Chondrocyte (in vitro differentiated cells): ENCODE results near the gene PTPRG. TPM values are rescaled to one million over a fixed set of nuclear protein-coding genes. Genes with fewer than 3 reads are reported as not detected.

ENCODE experiments used
- DNase-seq: peaks from one replicate; pipeline ENCODE4 v3.0.0; 2021; ENCODE audit warnings: mixed read lengths, low spot score
- H3K27ac Mint-ChIP-seq: one replicate; pipeline ENCODE4 v1.8.0; 2021; ENCODE audit warnings: mild to moderate bottlenecking, moderate library complexity, mixed read lengths; ENCODE audit not compliant: unreplicated experiment
- H3K27me3 Mint-ChIP-seq: 2 replicates; pipeline ENCODE4 v1.8.0; 2021; ENCODE audit warnings: low read depth, mixed read lengths
- H3K36me3 Mint-ChIP-seq: 2 replicates; pipeline ENCODE4 v1.8.0; 2021; ENCODE audit warnings: low read depth, mixed read lengths
- H3K4me1 Mint-ChIP-seq: 2 replicates; pipeline ENCODE4 v1.8.0; 2021; ENCODE audit warnings: low read depth, mild to moderate bottlenecking, mixed read lengths
- H3K4me3 Mint-ChIP-seq: one replicate; pipeline ENCODE4 v1.8.0; 2021; ENCODE audit warnings: mild to moderate bottlenecking, moderate library complexity, mixed read lengths; ENCODE audit not compliant: unreplicated experiment
- H3K9me3 Mint-ChIP-seq: 2 replicates; pipeline ENCODE4 v1.8.0; 2021; ENCODE audit warnings: low read depth, mixed read lengths
- CTCF ChIP-seq: fragments of 200-600 bp; sonication (generic); IDR thresholded peaks from 2 replicates; pipeline ENCODE4 v1.5.0; 2021; ENCODE audit warnings: antibody characterized with exemption, mild to moderate bottlenecking, moderate library complexity
- total RNA-seq: library from RNA; stranded (reverse); gene quantifications from 3 replicates; pipeline ENCODE4 v1.2.1, GENCODE V29; 2021

The PTPRG gene
- total RNA-seq, 1 donor from 2014 or later, result 45.5 TPM

DNA sequence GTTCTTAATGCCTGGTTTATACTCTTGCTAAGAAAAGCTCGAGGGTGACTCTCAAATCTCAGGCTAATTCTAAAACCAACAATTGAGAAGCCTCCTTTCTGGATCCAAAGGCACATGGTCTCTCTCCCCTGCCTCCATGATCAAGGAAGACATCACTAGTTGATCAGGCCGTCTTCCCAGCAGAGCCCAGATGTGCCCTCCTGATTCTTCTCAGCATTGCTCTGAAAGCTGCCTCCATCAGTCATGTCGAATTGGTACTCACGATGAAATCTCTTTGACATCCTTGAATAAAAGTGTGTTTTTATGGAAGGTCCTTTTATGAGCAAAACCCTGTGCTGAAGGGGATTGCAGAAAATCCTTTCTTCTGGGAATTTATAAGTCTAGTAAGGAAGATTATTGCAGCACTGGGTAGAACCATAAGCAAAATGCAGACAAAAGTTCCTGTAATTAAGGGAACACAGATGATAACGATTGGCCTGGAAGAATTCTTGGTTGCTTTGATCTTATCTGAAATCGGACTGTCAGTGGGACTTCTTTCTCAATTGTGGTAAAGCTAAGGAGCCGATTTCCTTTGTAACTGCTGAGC lies 345.9 kb downstream of the PTPRG start:
- Mint-ChIP-seq H3K4me3 (no peak overlapping the region), H3K27me3 (no peaks in the 10 kb centered on the region), H3K36me3 (no peaks in the 10 kb centered on the region), H3K9me3 (no peaks in the 10 kb centered on the region), H3K4me1 (peaks cover 22% of the 10 kb centered on the region), H3K27ac (no peak overlapping the region)
- DNase-seq, result no peak
- no peak for TF ChIP-seq CTCF

DNA sequence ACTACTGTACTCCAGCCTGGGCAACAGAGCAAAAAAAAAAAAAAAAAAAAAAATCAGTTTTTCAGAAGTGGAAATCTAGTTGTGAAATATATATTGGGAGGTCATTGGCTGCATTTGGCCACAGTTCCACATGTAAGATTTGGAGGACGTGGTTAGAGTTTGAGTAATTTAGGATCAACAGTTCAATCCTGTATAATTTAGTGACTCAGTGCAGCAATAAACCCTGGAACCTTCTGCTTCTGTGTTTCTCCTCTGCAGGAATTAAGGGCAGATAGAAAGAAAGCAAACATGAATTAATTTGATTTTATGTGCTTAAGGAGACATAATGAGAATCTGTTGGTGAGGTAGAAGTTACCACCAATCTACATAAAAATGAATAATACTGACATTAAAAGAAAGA lies 347.0 kb downstream of the PTPRG start:
- DNase-seq, result no peak
- no peak for TF ChIP-seq CTCF
- Mint-ChIP-seq H3K9me3 (no peaks in the 10 kb centered on the region), H3K4me3 (no peak overlapping the region), H3K27me3 (no peaks in the 10 kb centered on the region), H3K36me3 (no peaks in the 10 kb centered on the region), H3K4me1 (peaks cover 19% of the 10 kb centered on the region), H3K27ac (no peak overlapping the region)

GRCh38 chr3:61910732-61911131 lies 349.4 kb downstream of the PTPRG start:
- H3K9me3 Mint-ChIP-seq, result no peaks in the 10 kb centered on the region
- no peaks in the 10 kb centered on the region for H3K36me3 Mint-ChIP-seq
- H3K4me1 Mint-ChIP-seq, result peaks cover 13% of the 10 kb centered on the region
- no peaks in the 10 kb centered on the region for H3K27me3 Mint-ChIP-seq
- H3K27ac Mint-ChIP-seq, result no peak overlapping the region
- no peak for DNase-seq
- no peak overlapping the region for H3K4me3 Mint-ChIP-seq
- TF ChIP-seq CTCF, result no peak

DNA sequence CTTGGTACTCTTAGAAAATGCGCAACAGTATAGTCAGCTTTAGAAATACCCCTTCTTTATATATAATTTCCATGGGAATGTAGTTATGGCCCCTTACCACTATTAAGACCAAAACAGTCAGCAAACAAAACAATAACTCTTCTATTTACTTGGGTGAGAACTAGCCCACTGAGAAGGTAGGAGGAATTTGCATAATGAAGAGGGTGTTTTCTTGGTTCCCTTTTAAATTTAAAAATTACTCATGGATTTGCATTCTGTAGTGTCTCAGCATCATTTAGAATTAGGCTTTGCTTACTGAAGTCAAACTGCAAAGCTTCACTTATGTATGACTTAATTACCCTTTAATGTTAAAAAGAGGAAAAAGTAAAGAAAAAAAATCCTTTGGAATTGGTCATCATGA lies 350.8 kb downstream of the PTPRG start:
- H3K27me3 Mint-ChIP-seq, result no peaks in the 10 kb centered on the region
- no peak overlapping the region for H3K27ac Mint-ChIP-seq
- H3K9me3 Mint-ChIP-seq, result no peaks in the 10 kb centered on the region
- DNase-seq, result no peak
- H3K4me1 Mint-ChIP-seq, result peaks cover 18% of the 10 kb centered on the region
- no peaks in the 10 kb centered on the region for H3K36me3 Mint-ChIP-seq
- H3K4me3 Mint-ChIP-seq, result no peak overlapping the region
- no peak for TF ChIP-seq CTCF

- Mint-ChIP-seq H3K9me3 (no peaks in the 10 kb centered on the region), H3K27me3 (no peaks in the 10 kb centered on the region), H3K36me3 (no peaks in the 10 kb centered on the region), H3K27ac (no peak overlapping the region), H3K4me3 (no peak overlapping the region), H3K4me1 (peaks cover 20% of the 10 kb centered on the region)
- no peak for TF ChIP-seq CTCF
- no peak for DNase-seq
Measured at GRCh38 chr3:61913701-61914100, 352.3 kb downstream of the PTPRG start.
